ENCODE measurements around the gene EFEMP2.

- TF ChIP-seq CTCF (IDR thresholded peaks at IDR 0.05), result no peak
- TF ChIP-seq POLR2A (IDR thresholded peaks at IDR 0.05), result no peak
These were observed 13.9 kb downstream of the EFEMP2 start for GRCh38 chr11:65858681-65859087.
